ENCODE results near the gene ZNF529.

GRCh38 chr19:36579255-36579654 lies 6.2 kb upstream of the ZNF529 start:
- TF ChIP-seq, protein P1, sequence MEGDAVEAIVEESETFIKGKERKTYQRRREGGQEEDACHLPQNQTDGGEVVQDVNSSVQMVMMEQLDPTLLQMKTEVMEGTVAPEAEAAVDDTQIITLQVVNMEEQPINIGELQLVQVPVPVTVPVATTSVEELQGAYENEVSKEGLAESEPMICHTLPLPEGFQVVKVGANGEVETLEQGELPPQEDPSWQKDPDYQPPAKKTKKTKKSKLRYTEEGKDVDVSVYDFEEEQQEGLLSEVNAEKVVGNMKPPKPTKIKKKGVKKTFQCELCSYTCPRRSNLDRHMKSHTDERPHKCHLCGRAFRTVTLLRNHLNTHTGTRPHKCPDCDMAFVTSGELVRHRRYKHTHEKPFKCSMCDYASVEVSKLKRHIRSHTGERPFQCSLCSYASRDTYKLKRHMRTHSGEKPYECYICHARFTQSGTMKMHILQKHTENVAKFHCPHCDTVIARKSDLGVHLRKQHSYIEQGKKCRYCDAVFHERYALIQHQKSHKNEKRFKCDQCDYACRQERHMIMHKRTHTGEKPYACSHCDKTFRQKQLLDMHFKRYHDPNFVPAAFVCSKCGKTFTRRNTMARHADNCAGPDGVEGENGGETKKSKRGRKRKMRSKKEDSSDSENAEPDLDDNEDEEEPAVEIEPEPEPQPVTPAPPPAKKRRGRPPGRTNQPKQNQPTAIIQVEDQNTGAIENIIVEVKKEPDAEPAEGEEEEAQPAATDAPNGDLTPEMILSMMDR (IDR thresholded peaks at IDR 0.05): no peak
- TF ChIP-seq POLR2AphosphoS5 (IDR thresholded peaks at IDR 0.05): no peak

Data from sigmoid colon (tissue), 4 donors.